HepG2 (cell line): Measurements from ENCODE around the gene DNMT3A. TPM values are rescaled to one million over a fixed set of nuclear protein-coding genes. Genes with fewer than 3 reads are reported as not detected.

Experiments
- AGO2 ChIP-seq: fragments of 200-400 bp; formaldehyde crosslinking; optimal IDR thresholded peaks from 2 replicates; pipeline ENCODE3; 2017; ENCODE audit warnings: mild to moderate bottlenecking, low read depth, low read length, moderate library complexity
- FOXJ3 ChIP-seq: sonication (generic); formaldehyde crosslinking; IDR thresholded peaks from 2 replicates; pipeline ENCODE4 v1.4.0; 2020; ENCODE audit warnings: missing genetic modification reagents, mild to moderate bottlenecking, borderline replicate concordance
- GABPA ChIP-seq, 2 experiments: IDR thresholded peaks; 2 replicates each; pipeline ENCODE4 v1.6.1; 2011 to 2016; ENCODE audit warnings: low read depth in 2 of 2, low read length in 1 of 2, missing biosample characterization in 1 of 2, missing genetic modification characterization in 1 of 2
- HES4 ChIP-seq: sonication (generic); formaldehyde crosslinking; IDR thresholded peaks from 2 replicates; pipeline ENCODE4 v1.9.0; 2021; ENCODE audit warnings: mild to moderate bottlenecking, missing genetic modification reagents, borderline replicate concordance
- MAF1 ChIP-seq: sonication (generic); formaldehyde crosslinking; IDR thresholded peaks from 2 replicates; pipeline ENCODE4 v1.5.0; 2020; ENCODE audit warnings: missing genetic modification reagents, borderline replicate concordance
- MTF2 ChIP-seq: sonication (generic); formaldehyde crosslinking; IDR thresholded peaks from 2 replicates; pipeline ENCODE4 v1.5.0; 2020; ENCODE audit warnings: missing genetic modification reagents, borderline replicate concordance
- NPAS2 ChIP-seq: sonication (generic); formaldehyde crosslinking; IDR thresholded peaks from 2 replicates; pipeline ENCODE4 v1.8.0; 2022; ENCODE audit warnings: mild to moderate bottlenecking, missing genetic modification reagents, borderline replicate concordance
- PRDM4 ChIP-seq: sonication (generic); formaldehyde crosslinking; IDR thresholded peaks from 2 replicates; pipeline ENCODE4 v1.9.0; 2021; ENCODE audit warnings: missing genetic modification reagents, borderline replicate concordance
- RORA ChIP-seq: sonication (generic); formaldehyde crosslinking; IDR thresholded peaks from 2 replicates; pipeline ENCODE4 v1.5.0; 2020; ENCODE audit warnings: mild to moderate bottlenecking, missing genetic modification reagents, moderate library complexity
- SMAD9 ChIP-seq: sonication (generic); formaldehyde crosslinking; IDR thresholded peaks from 2 replicates; pipeline ENCODE4 v1.5.1; 2020; ENCODE audit warnings: mild to moderate bottlenecking, missing genetic modification reagents
- SMARCE1 ChIP-seq: fragments of 450-650 bp; IDR thresholded peaks from 2 replicates; pipeline ENCODE4 v1.6.1; 2017; ENCODE audit warnings: borderline replicate concordance
- ZFYVE20 ChIP-seq: sonication (generic); formaldehyde crosslinking; IDR thresholded peaks from 2 replicates; pipeline ENCODE4 v1.8.0; 2023; ENCODE audit warnings: low read depth, mild to moderate bottlenecking, moderate library complexity, missing genetic modification reagents, borderline replicate concordance
- ZNF746 ChIP-seq: sonication (generic); formaldehyde crosslinking; IDR thresholded peaks from 2 replicates; pipeline ENCODE4 v1.8.0; 2022; ENCODE audit warnings: mild to moderate bottlenecking, missing genetic modification reagents
- ZNF784 ChIP-seq: sonication (generic); formaldehyde crosslinking; IDR thresholded peaks from 2 replicates; pipeline ENCODE4 v1.5.1; 2020; ENCODE audit warnings: missing genetic modification reagents, mild to moderate bottlenecking, borderline replicate concordance
- ZSCAN5A ChIP-seq: sonication (generic); formaldehyde crosslinking; IDR thresholded peaks from 2 replicates; pipeline ENCODE4 v1.8.0; 2022; ENCODE audit warnings: mild to moderate bottlenecking, missing genetic modification reagents, borderline replicate concordance
- polyA plus RNA-seq, 8 experiments: library from polyadenylated mRNA; depleted of rRNA in 3 of 8; stranded (reverse) in 7 of 8; unstranded in 1 of 8; fragments of >200 nt; fragmentation: Illumina TruSeq in 4 of 8; extraction: Trizol in 4 of 8; gene quantifications; 2 replicates each; pipeline versions ENCODE4 v1.2.1 to v1.2.3, GENCODE V29; 2011 to 2016; ENCODE audit warnings: low read depth in 4 of 8, missing spikeins in 1 of 8, mixed read lengths in 1 of 8; ENCODE audit not compliant: insufficient read depth in 1 of 8
- total RNA-seq, 5 experiments: library from RNA; depleted of rRNA; stranded (reverse); fragments of >200 nt; fragmentation: Illumina TruSeq; extraction: Trizol; gene quantifications; 2 replicates each; pipeline ENCODE4 v1.2.3, GENCODE V29; 2016; ENCODE audit warnings: low read depth in 1 of 5
- TF ChIP-seq, protein P1 (sequence below): sonication (generic); formaldehyde crosslinking; IDR thresholded peaks from 2 replicates; pipeline ENCODE4 v1.4.0; 2020; ENCODE audit warnings: missing genetic modification reagents, borderline replicate concordance

DNMT3A gene
- total and polyA plus RNA-seq, 2 of the 13 experiments (the other 11 are each of a cell fraction or from before 2014, with no cell fraction given) = 14.7 to 29.1 TPM

GRCh38 chr2:25342372-25343186, 854 bp upstream of the DNMT3A start (continued):
- TF ChIP-seq PRDM4 (CRISPR knock-in tag) (peak; percentile 64; the same call in 1 of the 2 replicates), HES4 (CRISPR knock-in tag) (peak; percentile 92), GABPA (IDR thresholded peaks at IDR 0.05; ENCODE audit: low read depth, low read length) (no peak), GABPA (CRISPR knock-in tag; IDR thresholded peaks at IDR 0.05; ENCODE audit: low read depth) (no peak), ZNF746 (CRISPR knock-in tag) (peak; percentile 93), ZFYVE20 (CRISPR knock-in tag) (no peak), ZSCAN5A (peak; percentile 91), RORA (CRISPR knock-in tag) (no peak), NPAS2 (no peak), AGO2 (peak; percentile 68), SMAD9 (CRISPR knock-in tag) (no peak), MTF2 (CRISPR knock-in tag) (0 out of 2 replicates have a peak, but pooled peaks have one; percentile 94), ZNF784 (CRISPR knock-in tag) (peak; percentile 34; the same call in 1 of the 2 replicates), MAF1 (CRISPR knock-in tag) (peak; percentile 57; the same call in 1 of the 2 replicates), FOXJ3 (CRISPR knock-in tag) (no peak), SMARCE1 (no peak)
- TF ChIP-seq, protein P1, sequence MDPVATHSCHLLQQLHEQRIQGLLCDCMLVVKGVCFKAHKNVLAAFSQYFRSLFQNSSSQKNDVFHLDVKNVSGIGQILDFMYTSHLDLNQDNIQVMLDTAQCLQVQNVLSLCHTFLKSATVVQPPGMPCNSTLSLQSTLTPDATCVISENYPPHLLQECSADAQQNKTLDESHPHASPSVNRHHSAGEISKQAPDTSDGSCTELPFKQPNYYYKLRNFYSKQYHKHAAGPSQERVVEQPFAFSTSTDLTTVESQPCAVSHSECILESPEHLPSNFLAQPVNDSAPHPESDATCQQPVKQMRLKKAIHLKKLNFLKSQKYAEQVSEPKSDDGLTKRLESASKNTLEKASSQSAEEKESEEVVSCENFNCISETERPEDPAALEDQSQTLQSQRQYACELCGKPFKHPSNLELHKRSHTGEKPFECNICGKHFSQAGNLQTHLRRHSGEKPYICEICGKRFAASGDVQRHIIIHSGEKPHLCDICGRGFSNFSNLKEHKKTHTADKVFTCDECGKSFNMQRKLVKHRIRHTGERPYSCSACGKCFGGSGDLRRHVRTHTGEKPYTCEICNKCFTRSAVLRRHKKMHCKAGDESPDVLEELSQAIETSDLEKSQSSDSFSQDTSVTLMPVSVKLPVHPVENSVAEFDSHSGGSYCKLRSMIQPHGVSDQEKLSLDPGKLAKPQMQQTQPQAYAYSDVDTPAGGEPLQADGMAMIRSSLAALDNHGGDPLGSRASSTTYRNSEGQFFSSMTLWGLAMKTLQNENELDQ (CRISPR knock-in tag) = peak; percentile 21; the same call in 1 of the 2 replicates
